HG02610 (cell line): Measurements from ENCODE around the gene OLFM3.

ENCODE experiments used
- ATAC-seq: cut with Tn5 transposase; IDR thresholded peaks from one replicate; pipeline ENCODE4 v1.9.1; 2021; ENCODE audit warnings: mild to moderate bottlenecking, moderate library complexity; ENCODE audit not compliant: unreplicated experiment

OLFM3 gene

GRCh38 chr1:101953623-101954022 lies 43.1 kb downstream of the OLFM3 start:
- no peak for ATAC-seq

- ATAC-seq, result no peak
Measured at GRCh38 chr1:101945884-101946283, 50.8 kb downstream of the OLFM3 start.

- no peak for ATAC-seq
Measured at GRCh38 chr1:101943237-101943636, 53.5 kb downstream of the OLFM3 start.

- no peak for ATAC-seq
Measured at GRCh38 chr1:101942516-101943193, 54.1 kb downstream of the OLFM3 start.

- no peak for ATAC-seq
Measured at GRCh38 chr1:101938681-101939080, 58.0 kb downstream of the OLFM3 start.

- ATAC-seq, result no peak
Measured at GRCh38 chr1:101929343-101929742, 67.4 kb downstream of the OLFM3 start.

GRCh38 chr1:101928829-101929228 lies 67.9 kb downstream of the OLFM3 start:
- no peak for ATAC-seq

- no peak for ATAC-seq
Measured at GRCh38 chr1:101924700-101925099, 72.0 kb downstream of the OLFM3 start.

- ATAC-seq, result no peak
Measured at GRCh38 chr1:101920577-101920976, 76.1 kb downstream of the OLFM3 start.

- ATAC-seq, result no peak
Measured at GRCh38 chr1:101918277-101918676, 78.4 kb downstream of the OLFM3 start.

GRCh38 chr1:101915597-101915996 lies 81.1 kb downstream of the OLFM3 start:
- no peak for ATAC-seq

GRCh38 chr1:101914473-101915242 lies 82.1 kb downstream of the OLFM3 start:
- no peak for ATAC-seq

GRCh38 chr1:101911894-101912293 lies 84.8 kb downstream of the OLFM3 start:
- no peak for ATAC-seq

- no peak for ATAC-seq
Measured at GRCh38 chr1:101908980-101909379, 87.7 kb downstream of the OLFM3 start.

- no peak for ATAC-seq
Measured at GRCh38 chr1:101907264-101907663, 89.5 kb downstream of the OLFM3 start.

- ATAC-seq, result no peak
Measured at GRCh38 chr1:101905283-101905835, 91.4 kb downstream of the OLFM3 start.

GRCh38 chr1:101902199-101902598 lies 94.5 kb downstream of the OLFM3 start:
- no peak for ATAC-seq

GRCh38 chr1:101898137-101898536 lies 98.6 kb downstream of the OLFM3 start:
- no peak for ATAC-seq

- no peak for ATAC-seq
Measured at GRCh38 chr1:101884621-101885020, 112.1 kb downstream of the OLFM3 start.

- no peak for ATAC-seq
Measured at GRCh38 chr1:101875891-101876290, 120.8 kb downstream of the OLFM3 start.

GRCh38 chr1:101873672-101874071 lies 123.1 kb downstream of the OLFM3 start:
- no peak for ATAC-seq

GRCh38 chr1:101859941-101860340 lies 136.8 kb downstream of the OLFM3 start:
- no peak for ATAC-seq
